Measurements from ENCODE around the gene ARHGAP15. TPM values are rescaled to one million over a fixed set of nuclear protein-coding genes. Genes with fewer than 3 reads are reported as not detected.

The ARHGAP15 gene
- total and polyA plus RNA-seq, 2 experiments from 2014 or later, result 0.26 TPM; not detected in 1

- TF ChIP-seq ZNF462 (CRISPR knock-in tag; IDR thresholded peaks at IDR 0.05) (no peak), EZH2phosphoT487 (IDR thresholded peaks at IDR 0.05; ENCODE audit: unreplicated experiment) (no peak), ZNF114 (CRISPR knock-in tag; IDR thresholded peaks at IDR 0.05) (no peak), ZNF331 (CRISPR knock-in tag; IDR thresholded peaks at IDR 0.05; ENCODE audit: low read depth) (no peak), JUNB (IDR thresholded peaks at IDR 0.05; ENCODE audit: unreplicated experiment) (no peak), POLR2AphosphoS5 (IDR thresholded peaks at IDR 0.05; ENCODE audit: low read depth) (no peak), CTCF (conservative IDR thresholded peaks at IDR 0.05; ENCODE audit: low read depth in 2 of 2) (no peak), NANOG (IDR thresholded peaks at IDR 0.05; ENCODE audit: borderline replicate concordance) (no peak)
- TF ChIP-seq, protein P1, sequence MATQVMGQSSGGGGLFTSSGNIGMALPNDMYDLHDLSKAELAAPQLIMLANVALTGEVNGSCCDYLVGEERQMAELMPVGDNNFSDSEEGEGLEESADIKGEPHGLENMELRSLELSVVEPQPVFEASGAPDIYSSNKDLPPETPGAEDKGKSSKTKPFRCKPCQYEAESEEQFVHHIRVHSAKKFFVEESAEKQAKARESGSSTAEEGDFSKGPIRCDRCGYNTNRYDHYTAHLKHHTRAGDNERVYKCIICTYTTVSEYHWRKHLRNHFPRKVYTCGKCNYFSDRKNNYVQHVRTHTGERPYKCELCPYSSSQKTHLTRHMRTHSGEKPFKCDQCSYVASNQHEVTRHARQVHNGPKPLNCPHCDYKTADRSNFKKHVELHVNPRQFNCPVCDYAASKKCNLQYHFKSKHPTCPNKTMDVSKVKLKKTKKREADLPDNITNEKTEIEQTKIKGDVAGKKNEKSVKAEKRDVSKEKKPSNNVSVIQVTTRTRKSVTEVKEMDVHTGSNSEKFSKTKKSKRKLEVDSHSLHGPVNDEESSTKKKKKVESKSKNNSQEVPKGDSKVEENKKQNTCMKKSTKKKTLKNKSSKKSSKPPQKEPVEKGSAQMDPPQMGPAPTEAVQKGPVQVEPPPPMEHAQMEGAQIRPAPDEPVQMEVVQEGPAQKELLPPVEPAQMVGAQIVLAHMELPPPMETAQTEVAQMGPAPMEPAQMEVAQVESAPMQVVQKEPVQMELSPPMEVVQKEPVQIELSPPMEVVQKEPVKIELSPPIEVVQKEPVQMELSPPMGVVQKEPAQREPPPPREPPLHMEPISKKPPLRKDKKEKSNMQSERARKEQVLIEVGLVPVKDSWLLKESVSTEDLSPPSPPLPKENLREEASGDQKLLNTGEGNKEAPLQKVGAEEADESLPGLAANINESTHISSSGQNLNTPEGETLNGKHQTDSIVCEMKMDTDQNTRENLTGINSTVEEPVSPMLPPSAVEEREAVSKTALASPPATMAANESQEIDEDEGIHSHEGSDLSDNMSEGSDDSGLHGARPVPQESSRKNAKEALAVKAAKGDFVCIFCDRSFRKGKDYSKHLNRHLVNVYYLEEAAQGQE (IDR thresholded peaks at IDR 0.05; ENCODE audit: unreplicated experiment), result no peak
- TF ChIP-seq, protein P2, sequence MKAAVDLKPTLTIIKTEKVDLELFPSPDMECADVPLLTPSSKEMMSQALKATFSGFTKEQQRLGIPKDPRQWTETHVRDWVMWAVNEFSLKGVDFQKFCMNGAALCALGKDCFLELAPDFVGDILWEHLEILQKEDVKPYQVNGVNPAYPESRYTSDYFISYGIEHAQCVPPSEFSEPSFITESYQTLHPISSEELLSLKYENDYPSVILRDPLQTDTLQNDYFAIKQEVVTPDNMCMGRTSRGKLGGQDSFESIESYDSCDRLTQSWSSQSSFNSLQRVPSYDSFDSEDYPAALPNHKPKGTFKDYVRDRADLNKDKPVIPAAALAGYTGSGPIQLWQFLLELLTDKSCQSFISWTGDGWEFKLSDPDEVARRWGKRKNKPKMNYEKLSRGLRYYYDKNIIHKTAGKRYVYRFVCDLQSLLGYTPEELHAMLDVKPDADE (IDR thresholded peaks at IDR 0.05), result no peak
Measured at GRCh38 chr2:143716522-143716921, 587.3 kb downstream of the ARHGAP15 start (continued).

Measured in GM23338 (cell line).